Thyroid gland (tissue), 4 donors: ENCODE data around the gene KRTAP10-7. TPM values are rescaled to one million over a fixed set of nuclear protein-coding genes. Genes with fewer than 3 reads are reported as not detected.
"Not testable (repeated sequence)": the region's sequence is repeated elsewhere in the genome, so short reads cannot be mapped to it uniquely, and the experiment has no call there.

Experiments used
- DNase-seq, 2 donors: peaks; one replicate each; pipeline ENCODE4 v3.0.0-alpha.2; 2019
- H3K27ac ChIP-seq, 3 donors: fragments of 200-600 bp; sonication (generic); 1 replicate in 2 of 3; 2 replicates in 1 of 3; pipeline ENCODE4 v1.5.1; 2016 to 2019; ENCODE audit warnings: mild to moderate bottlenecking in 1 of 3, moderate library complexity in 1 of 3
- H3K27me3 ChIP-seq: fragments of 200-600 bp; sonication (generic); one replicate; pipeline ENCODE4 v1.5.1; 2019
- H3K36me3 ChIP-seq, 2 donors: fragments of 200-600 bp; sonication (generic); one replicate each; pipeline ENCODE4 v1.5.1; 2016 to 2019
- H3K4me1 ChIP-seq, 2 donors: fragments of 200-600 bp; sonication (generic); one replicate each; pipeline ENCODE4 v1.5.1; 2017 to 2019
- H3K4me3 ChIP-seq, 3 donors: fragments of 200-600 bp; sonication (generic); replicated peaks in 1 of 3; 1 replicate in 2 of 3; 2 replicates in 1 of 3; pipeline ENCODE4 v1.5.1; 2016; ENCODE audit warnings: mild to moderate bottlenecking in 1 of 3
- H3K9me3 ChIP-seq: fragments of 200-600 bp; sonication (generic); one replicate; pipeline ENCODE4 v1.5.1; 2017
- CTCF ChIP-seq, 6 experiments: fragments of 200-600 bp in 3 of 6; fragments of 450-650 bp in 3 of 6; sonication (generic) in 3 of 6; IDR thresholded peaks; one replicate each; pipeline ENCODE4 v1.5.1; 2016 to 2019; ENCODE audit warnings: antibody characterized with exemption in 6 of 6, mild to moderate bottlenecking in 2 of 6, inconsistent platforms in 1 of 6, moderate library complexity in 1 of 6
- POLR2A ChIP-seq, 2 donors: fragments of 450-650 bp; IDR thresholded peaks; one replicate each; pipeline ENCODE4 v1.6.1; 2017; ENCODE audit warnings: antibody characterized with exemption in 2 of 2, mild to moderate bottlenecking in 2 of 2, moderate library complexity in 1 of 2
- WGBS, 2 donors: methylation state at CpG; one replicate each; pipeline ENCODE4 v1.1.5; 2017; 5-methylcytosine and 5-hydroxymethylcytosine counted together
- intact Hi-C: fragments of 100-400 bp; cut with DNase I; formaldehyde crosslinking; loops from one replicate; pipeline ENCODE4 v1.15.1; 2023
- total RNA-seq, 4 donors: library from RNA; depleted of rRNA; stranded (reverse); fragments of >200 nt; gene quantifications; one replicate each; pipeline ENCODE4 v1.2.3, GENCODE V29; 2016

The KRTAP10-7 gene
- total RNA-seq, 4 donors from 2014 or later = not detected

DNA sequence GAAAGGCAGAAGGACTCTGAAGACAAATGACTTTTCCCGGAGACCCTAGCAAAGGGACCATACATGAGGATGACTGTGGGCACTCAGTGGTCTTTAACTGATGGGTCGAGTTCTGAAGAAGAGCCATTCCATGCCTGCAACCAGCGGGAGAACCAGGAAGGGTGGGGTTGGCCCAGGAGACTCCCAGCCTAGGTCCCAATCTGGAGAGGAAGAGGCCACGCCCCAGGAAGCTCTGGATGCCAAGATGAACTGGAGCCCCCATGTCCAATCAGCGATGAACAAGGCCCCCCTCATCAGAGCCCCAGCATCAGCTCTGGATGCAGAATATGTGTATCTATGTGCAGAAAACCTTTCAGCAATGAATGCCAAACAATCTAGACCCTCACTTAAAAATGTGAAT lies 40.4 kb downstream of the KRTAP10-7 start:
- WGBS, 2 donors = 87 to 92% methylated on average over 5 of the region's 5 CpGs

DNA sequence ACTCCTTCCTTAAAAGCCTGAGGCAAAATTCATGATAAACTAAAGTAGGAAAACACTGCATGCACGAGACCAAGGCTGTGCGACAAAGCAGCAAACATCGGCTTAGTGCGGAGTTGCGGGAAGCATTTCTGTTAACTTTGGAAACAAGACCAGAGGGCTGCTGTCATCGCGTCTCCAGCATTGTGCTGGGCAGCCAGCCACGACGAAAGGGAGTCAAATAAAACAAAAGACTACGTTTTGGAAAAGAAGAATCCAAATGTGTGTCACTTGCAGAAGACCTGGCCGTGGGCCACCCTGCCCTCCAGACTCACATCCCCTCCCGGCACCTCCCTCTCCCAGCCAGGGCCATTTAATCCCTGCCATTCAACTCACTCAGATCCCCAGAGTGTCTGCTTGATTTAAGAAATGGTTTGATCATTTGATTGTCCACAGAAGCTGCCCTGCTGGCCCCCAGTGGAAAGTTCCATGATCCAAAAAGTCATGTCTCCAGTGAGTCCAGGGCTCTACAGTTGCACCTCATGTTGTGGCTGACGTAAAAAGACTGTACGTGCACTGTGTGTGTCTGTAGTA lies 43.4 kb downstream of the KRTAP10-7 start:
- H3K4me1 ChIP-seq = no peaks in the 10 kb centered on the region
- H3K4me3 ChIP-seq = no peak overlapping the region
- no peaks in the 10 kb centered on the region for H3K36me3 ChIP-seq
- H3K27me3 ChIP-seq = no peaks in the 10 kb centered on the region
- intact Hi-C loops = no loop called here
- H3K9me3 ChIP-seq = no peaks in the 10 kb centered on the region
- H3K27ac ChIP-seq = no peak overlapping the region
- TF ChIP-seq POLR2A (IDR thresholded peaks at IDR 0.05) = no peak
- TF ChIP-seq CTCF (IDR thresholded peaks at IDR 0.05) = no peak
- 21 to 48% methylated on average over 14 of the region's 14 CpGs for WGBS, 2 donors
- peak in 1 of 2 donors; percentile 32 for DNase-seq

More for the DNA sequence above, 40.4 kb downstream of the KRTAP10-7 start:
- no peaks in the 10 kb centered on the region for H3K36me3 ChIP-seq
- H3K4me1 ChIP-seq = no peaks in the 10 kb centered on the region
- no peaks in the 10 kb centered on the region for H3K27me3 ChIP-seq
- intact Hi-C loops = no loop called here
- no peak overlapping the region for H3K27ac ChIP-seq
- H3K4me3 ChIP-seq = no peak overlapping the region
- DNase-seq = no peak
- TF ChIP-seq CTCF (IDR thresholded peaks at IDR 0.05) = no peak
- no peak for TF ChIP-seq POLR2A (IDR thresholded peaks at IDR 0.05)
- no peaks in the 10 kb centered on the region for H3K9me3 ChIP-seq

DNA sequence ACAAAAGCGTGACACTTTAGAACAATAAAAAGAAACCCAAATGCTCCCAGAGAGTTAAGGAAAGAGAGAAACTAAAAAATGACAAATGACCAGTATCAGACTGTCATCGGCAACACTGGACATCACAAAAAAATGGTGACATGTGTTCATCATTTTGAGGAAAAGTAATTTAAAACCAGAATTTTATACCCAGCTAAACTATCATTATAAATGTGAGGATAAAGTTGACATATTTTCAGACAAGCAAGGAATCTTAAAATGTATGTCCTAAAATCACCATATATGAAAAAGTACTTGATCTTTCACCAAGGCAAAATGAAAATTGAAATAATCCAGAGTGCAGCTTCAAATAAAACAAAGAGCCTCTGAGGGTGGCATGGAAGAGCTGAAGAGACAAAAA lies 44.5 kb downstream of the KRTAP10-7 start:
- H3K27ac ChIP-seq = no peak overlapping the region
- no peaks in the 10 kb centered on the region for H3K36me3 ChIP-seq
- H3K9me3 ChIP-seq = no peaks in the 10 kb centered on the region
- H3K27me3 ChIP-seq = no peaks in the 10 kb centered on the region
- no peaks in the 10 kb centered on the region for H3K4me1 ChIP-seq
- TF ChIP-seq POLR2A (IDR thresholded peaks at IDR 0.05) (no peak), CTCF (IDR thresholded peaks at IDR 0.05) (no peak)
- intact Hi-C loops = no loop called here
- no peak for DNase-seq
- 46 to 49% methylated on average over 2 of the region's 2 CpGs for WGBS, 2 donors
- H3K4me3 ChIP-seq = no peak overlapping the region

GRCh38 chr21:44646366-44647221 lies 46.2 kb downstream of the KRTAP10-7 start, which contains the start of gene KRTAP10-11:
KRTAP10-11 (plus strand) TSS chr21:44646414; CDS start chr21:44646459, 45 bp downstream.
- H3K27ac ChIP-seq, H3K4me1 ChIP-seq, H3K9me3 ChIP-seq, H3K4me3 ChIP-seq, DNase-seq, H3K36me3 ChIP-seq, H3K27me3 ChIP-seq, intact Hi-C loops: not testable (repeated sequence)
- WGBS, 2 donors = 71 to 80% methylated on average over 10 to 12 of the region's 21 CpGs

DNA sequence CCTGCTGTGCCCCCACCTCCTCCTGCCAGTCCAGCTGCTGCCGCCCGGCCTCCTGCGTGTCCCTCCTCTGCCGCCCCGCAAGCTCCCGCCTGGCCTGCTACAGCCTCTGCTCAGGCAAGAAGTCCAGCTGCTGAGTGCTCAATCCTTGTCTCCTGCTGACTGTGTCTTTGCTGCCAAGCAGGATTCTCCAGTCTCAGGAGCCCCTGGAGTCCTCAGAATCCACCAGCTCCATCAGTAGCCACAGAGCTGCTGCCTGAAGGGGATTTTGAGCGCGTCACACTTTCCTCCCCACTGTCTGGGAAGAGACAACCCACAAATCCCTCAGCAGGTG lies 46.8 kb downstream of the KRTAP10-7 start:
- no peak for TF ChIP-seq POLR2A (IDR thresholded peaks at IDR 0.05)
- TF ChIP-seq CTCF (IDR thresholded peaks at IDR 0.05) = no peak
- WGBS, 2 donors = 68 to 75% methylated on average over 8 of the region's 8 CpGs
- Histone ChIP-seq H3K4me3 (no peak overlapping the region), H3K36me3 (no peaks in the 10 kb centered on the region), H3K9me3 (no peaks in the 10 kb centered on the region), H3K27me3 (no peaks in the 10 kb centered on the region), H3K27ac (no peak overlapping the region), H3K4me1 (no peaks in the 10 kb centered on the region)
- intact Hi-C loops = no loop called here
- DNase-seq = no peak
